Endometrial microvascular endothelial cells (primary cell): ENCODE results near the gene PMEL. TPM values are rescaled to one million over a fixed set of nuclear protein-coding genes. Genes with fewer than 3 reads are reported as not detected.
"Not testable (repeated sequence)": the region's sequence is repeated elsewhere in the genome, so short reads cannot be mapped to it uniquely, and the experiment has no call there.

Experiments used
- in situ Hi-C: cut with HindIII; loops from 2 replicates; pipeline ENCODE4 v1.10.0; 2017; ENCODE audit warnings: low sequenced_read_pairs, low pct_unique_long_range_greater_than_20kb; ENCODE audit errors: inconsistent ontology term
- total RNA-seq: library from RNA; depleted of rRNA; stranded (reverse); fragments of >200 nt; gene quantifications from one replicate; pipeline ENCODE4 v1.2.3, GENCODE V29; 2015; ENCODE audit errors: inconsistent ontology term

PMEL gene
- total RNA-seq, 1 donor from 2014 or later, result not detected

DNA sequence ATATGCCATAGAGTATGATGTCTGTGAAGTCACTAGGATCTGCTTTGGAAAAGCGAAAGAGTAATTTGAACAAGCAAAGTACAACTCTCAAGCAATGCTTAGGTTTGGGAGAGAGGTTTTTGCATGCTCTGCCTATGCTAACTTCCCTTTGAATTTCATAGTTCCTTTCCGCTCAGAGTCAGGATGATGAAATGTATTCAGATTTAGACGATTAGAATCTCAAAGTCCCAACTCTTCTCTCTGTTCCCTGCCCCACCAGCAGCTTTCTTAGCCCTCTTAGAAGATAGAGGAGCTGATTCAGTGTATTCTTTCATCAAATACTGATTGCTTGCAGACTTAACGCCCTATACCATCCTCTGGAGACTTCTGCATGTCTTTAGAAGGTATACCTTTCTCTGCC is 19.5 kb upstream of the PMEL start:
- in situ Hi-C loops, result no loop called here

DNA sequence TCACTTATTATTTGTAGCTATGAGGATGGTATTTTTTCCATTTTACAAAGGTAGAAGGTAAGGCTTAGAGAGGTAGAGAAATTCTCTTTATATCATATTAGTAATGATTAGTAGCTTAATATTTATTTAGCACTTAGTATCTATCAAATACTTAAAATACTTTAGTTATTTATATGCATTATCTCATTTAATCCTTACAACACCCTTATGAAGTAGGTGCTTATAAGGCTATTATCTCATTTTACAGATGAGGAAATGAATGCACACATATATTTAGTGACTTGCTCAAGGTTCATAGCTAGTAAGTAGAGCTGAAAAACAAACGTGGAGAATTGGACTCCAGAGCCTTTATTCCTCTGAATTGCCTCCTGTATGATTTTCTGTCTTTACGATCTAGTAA is 19.0 kb upstream of the PMEL start:
- in situ Hi-C loops, result no loop called here

DNA sequence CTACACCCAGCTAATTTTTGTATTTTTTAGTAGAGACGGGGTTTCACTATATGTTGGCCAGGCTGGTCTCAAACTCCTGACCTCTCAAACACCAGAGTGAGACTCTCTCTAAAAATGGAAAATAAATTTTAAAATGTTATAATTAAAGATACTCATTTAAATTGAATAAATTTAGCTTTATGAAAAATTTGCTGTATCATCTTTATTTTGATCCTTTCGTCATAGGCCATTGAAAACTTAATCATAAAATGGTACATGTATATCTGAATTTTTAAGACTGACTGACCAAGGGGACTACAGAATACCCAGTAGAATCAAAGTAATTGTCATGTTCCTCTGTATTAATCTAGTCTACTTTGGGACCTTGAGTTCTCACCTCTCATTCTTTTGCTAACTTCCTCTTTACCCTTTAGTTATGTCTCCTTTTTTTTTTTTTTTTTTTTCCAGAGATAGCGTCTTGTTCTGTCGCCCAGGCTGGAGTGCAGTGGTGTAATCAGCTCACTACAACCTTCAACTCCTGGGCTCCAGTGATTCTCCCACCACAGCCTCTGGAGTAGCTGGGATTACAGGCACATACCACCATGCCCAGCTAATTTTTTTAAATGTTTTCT is 17.5 kb upstream of the PMEL start:
- in situ Hi-C loops, result no loop called here

DNA sequence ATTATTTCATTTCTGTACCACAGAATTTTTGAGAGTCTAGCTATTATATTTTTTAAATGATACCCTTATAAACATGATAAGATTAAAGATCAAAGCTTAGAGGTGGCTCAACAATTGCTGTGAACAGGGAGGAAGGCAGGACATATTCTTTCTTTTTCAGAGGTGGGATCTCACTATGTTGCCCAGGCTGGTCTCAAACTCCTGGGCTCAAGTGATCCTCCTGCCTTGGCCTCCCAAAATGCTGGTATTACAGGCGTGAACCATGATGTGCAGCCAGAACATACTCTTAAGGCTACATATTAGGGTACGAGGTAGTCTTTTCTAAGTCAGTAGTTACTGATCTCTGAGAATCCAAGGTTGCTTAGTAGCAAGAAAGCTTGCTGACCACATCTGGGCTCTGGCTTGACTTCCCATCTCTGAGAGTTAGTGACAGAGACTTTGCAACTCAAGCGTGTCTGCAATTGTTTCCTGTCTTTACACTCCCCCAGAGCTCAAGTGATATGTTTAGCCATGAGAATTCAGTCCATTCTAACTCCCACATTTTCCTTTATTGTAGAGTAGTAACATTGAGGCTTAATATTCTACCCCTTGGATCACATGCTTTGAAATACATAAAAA is 16.6 kb upstream of the PMEL start:
- in situ Hi-C loops, result no loop called here

DNA sequence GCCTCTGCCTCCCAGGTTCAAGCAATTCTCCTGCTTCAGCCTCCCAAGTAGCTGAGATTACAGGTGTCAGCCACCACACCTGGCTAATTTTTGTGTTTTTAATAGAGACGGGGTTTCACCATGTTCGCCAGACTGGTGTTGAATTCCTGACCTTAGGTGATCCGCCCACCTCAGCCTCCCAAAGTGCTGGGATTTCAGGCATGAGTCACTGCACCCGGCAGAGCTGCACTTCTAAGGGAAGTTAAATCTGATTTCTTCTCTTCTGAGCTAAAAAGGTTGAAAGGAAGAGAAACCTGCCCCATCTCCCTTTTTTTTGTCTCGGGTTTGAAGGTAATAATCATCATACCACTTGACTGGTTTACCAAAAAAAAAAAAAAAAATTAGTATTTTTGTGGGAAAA is 16.0 kb upstream of the PMEL start:
- in situ Hi-C loops, result not testable (repeated sequence)

DNA sequence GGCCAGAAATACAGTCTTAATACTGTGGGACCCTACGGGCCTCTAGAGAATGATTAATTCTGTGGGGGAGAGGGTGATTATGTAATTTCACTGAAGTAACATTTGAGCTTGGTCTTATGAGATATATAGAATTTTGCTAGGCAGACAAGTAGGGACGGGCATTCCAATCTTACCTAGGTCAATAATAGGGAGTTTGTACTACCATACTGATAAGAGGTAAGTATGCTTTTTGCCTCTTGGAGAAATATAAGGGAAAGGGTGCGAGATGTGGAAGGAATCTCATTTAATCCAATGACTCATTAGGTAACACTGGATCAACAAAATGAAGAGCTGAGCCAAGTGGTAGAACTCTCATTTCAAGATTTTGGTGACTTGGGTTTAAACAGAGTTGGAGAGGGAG is 13.2 kb upstream of the PMEL start:
- in situ Hi-C loops, result no loop called here

DNA sequence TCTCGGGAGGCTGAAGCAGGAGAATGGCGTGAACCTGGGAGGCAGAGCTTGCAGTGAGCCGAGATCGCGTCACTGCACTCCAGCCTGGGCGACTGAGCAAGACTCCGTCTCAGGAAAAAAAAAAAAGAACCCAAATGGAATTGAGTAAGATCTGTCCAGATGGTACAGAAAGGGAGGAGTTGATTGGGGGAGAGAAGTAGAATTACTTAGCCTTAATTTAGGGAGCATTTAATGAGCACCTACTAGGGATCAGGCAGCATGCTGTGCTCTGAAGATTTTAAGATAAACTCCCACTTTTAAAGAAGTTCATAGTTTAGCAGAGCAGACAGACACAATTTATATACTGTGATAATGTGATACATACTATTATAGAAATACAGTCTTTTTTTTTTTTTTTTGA is 12.6 kb upstream of the PMEL start:
- in situ Hi-C loops, result no loop called here

DNA sequence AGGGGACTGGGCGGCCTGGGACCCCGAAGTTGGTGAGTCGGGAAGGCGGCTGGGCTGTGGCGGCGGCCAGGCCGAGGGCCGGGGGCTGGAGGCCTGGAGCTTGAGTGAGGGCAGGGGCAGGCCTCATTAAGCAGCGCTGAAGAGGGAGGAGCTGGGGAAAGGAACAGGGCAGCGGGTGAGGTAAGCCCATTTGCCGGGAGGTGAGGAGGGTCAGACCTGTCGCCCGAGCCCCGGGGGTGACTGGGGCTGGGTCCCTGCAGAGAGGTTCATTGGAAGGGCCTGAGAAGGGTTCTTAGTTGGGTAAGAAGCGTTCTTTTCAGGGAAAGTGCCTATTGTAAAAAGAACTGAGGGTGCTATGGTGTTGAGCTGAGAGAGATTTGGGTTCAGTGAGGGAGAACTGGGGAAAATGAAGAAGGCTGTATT is 8.5 kb upstream of the PMEL start:
- in situ Hi-C loops, result no loop called here

DNA sequence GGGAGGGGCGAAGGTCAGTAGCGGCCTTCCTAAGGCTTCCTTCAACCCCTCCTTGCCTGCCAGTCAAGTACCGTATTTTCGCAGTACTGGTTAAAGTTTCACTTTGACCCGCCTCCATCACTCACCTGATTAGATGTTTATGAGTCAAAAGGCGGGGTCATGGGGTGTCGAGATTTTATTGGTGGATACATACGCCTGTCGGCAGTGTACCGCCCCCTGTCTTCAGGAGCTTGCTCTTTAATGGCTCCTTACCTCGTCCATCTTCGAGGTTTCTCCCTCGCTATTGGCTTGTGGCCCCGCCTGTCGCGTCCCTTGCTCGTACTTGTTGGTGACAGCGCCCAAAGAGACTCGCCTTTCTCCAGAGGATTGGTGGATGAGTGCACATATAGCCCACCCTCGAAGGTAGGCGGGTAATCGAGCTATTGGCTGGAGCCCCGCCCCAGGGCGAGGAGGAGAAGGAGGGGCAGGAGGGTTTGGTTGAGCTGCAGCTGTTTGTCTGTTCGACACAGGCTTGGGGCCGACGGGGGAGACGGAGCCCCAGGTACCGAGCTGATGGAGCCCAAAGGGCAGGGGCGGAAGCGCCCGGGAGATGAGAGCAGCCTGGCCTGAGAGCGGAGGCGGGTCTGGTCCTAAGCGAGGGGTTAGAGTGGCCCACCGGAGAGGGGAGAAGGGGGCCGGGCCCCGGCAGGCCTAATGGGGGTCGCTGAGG is 7.9 kb upstream of the PMEL start, which contains the start of gene RAB5B:
Gene RAB5B (plus strand): TSS at position 480 of the 709 bp plus-strand sequence. CDS start 12,883 bp downstream, outside the sequence.
- in situ Hi-C loops, result no loop called here

DNA sequence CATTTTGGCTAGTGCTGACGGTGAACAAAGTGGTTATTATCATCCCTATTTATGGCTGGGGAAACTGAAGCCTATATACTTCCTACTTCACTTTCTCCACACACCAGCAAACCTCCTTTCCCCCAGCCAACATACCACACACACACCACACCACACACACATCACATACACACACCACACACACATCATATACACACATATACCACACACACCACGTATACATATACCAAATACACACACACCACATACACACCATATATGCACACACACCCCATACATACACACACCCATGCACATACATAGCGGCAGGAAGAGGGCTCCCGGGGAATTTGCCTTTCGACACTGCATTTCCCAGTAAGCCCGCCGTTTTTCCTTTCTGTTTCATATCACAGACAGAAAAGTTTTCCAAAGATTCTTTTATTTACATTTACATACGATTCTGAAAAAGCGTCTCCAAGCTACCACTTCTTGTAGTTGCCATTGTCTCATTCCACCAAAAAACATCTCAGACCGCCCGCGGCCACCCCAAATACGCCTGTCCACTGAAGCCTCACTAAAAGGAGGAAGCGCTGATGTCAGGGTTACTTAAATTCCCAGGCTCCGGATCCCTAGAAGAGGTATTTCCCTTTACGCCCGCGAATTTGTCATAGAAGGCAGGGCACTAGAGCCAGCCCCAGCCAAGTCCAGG is 7.2 kb upstream of the PMEL start:
- in situ Hi-C loops, result no loop called here

DNA sequence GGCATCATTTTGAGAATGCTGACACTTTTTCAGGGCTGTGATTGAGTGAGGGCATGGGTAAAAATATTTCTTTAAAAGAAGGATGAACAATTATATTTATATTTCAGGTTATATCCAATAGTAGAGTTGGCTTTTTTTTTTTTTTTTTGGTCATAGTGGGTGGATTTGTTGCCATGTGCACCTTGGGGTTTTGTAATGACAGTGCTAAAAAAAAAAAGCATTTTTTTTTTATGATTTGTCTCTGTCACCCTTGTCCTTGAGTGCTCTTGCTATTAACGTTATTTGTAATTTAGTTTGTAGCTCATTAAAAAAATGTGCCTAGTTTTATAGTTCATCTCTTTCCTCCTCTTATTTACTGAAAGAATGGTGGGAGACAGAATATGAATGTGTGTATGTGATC is 6.6 kb upstream of the PMEL start:
- in situ Hi-C loops, result no loop called here

DNA sequence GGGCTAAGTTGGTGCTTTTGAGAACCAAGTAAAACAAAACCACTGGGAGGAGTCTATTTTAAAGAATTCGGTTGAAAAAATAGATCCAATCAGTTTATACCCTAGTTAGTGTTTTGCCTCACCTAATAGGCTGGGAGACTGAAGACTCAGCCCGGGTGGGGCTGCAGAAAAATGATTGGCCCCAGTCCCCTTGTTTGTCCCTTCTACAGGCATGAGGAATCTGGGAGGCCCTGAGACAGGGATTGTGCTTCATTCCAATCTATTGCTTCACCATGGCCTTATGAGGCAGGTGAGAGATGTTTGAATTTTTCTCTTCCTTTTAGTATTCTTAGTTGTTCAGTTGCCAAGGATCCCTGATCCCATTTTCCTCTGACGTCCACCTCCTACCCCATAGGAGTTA is 6.2 kb upstream of the PMEL start:
- in situ Hi-C loops, result no loop called here

DNA sequence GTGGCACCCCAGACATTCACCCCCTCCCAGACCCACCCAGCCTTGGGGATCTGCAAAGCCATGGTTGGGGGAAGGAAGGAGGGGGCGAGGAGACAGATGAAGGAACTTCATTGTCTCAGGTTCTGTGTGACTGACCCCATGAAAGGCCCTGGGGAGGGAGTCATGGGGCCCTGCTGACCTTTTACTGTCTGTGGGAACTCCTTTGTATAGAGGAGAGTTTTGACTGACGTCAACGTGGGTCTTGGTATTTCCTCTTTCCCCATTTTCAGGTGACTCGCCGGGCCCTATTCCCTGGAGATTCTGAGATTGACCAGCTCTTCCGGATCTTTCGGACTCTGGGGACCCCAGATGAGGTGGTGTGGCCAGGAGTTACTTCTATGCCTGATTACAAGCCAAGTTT is 4.9 kb upstream of the PMEL start:
- in situ Hi-C loops, result no loop called here

DNA sequence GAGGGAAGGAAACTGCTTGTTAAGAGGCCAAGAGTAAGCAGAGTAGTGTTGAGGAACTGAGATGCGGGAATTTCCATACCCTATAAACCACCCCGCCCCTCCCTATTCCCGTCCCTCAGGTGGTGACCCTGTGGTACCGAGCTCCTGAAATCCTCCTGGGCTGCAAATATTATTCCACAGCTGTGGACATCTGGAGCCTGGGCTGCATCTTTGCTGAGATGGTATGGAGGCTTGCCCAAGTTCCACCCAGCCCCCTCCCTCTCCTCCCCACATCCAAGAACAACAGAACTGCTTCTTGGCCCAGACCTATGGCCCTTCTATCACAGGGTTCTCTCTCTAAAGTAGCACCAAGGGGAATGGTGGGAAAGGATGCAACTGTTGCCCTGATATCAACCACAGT is 3.5 kb upstream of the PMEL start:
- in situ Hi-C loops, result no loop called here

DNA sequence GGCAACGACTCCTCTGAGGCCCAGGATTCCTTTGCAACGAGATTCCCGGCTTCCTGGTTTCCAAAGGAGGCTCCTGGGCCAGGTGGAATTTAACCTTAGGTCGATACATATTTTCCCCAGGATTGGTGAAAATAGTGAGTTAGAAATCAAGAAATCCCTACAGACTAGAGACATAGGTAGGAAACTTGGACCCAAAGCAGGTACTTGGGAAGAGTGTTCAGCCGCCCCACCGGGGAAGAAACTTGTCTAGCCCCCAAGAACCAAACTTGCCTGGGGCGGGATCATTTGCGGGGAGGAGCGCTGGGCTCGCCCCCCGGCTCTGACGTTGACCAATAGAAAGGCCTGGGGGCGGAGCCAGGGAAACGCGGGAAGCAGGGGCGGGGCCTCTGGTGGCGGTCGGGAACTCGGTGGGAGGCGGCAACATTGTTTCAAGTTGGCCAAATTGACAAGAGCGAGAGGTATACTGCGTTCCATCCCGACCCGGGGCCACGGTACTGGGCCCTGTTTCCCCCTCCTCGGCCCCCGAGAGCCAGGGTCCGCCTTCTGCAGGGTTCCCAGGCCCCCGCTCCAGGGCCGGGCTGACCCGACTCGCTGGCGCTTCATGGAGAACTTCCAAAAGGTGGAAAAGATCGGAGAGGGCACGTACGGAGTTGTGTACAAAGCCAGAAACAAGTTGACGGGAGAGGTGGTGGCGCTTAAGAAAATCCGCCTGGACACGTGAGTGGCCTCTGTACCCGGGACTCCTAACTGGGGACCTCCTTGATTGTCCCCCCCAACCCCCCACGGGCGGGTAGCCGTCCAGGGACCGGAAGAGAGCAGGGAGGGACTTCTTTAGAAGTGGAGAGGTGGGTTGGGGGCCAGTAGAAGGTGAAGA is 803 bp upstream of the PMEL start, which contains the start of gene CDK2:
Gene CDK2 (plus strand): TSS at position 423 of the 874 bp plus-strand sequence. CDS start 179 bp downstream, at position 602.
- in situ Hi-C loops, result no loop called here

DNA sequence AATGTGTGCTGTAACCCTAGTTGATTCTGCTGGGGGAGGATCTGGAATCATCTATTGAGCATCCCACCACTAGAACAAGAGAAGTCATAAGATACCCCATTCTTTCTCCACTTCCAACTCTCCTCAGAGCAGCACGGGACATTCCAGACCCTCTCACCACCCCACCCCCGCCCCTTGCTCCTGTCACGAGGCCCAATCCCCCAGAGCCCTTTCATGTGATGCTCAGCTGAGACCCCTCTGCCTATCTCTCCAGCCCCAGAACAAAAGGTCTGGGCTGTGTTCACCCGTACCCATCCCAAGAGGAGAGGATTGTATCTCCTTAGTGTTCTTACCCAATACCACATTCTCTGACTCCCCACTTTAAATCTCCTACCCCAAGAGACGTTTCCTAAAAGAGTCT is 602 bp downstream of the PMEL start:
- in situ Hi-C loops, result no loop called here

DNA sequence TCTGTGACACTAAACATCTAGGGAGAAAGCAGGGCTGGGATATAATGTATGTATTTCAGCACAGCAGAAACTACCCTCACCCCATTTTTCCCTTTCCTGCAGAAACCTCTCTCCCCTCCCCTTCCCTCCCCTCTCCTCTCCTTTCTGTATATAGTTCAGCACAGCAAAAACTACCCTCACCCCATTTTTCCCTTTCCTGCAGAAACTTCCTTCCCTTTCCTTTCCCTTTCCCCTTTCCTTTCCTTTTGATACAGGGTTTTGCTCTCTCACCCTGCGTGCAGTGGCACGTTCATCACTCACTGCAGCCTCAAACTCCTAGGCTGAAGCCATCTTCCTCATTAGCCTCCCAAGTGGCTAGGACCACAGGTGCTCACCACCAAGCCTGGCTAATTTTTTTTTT is 2.1 kb downstream of the PMEL start:
- in situ Hi-C loops, result no loop called here

DNA sequence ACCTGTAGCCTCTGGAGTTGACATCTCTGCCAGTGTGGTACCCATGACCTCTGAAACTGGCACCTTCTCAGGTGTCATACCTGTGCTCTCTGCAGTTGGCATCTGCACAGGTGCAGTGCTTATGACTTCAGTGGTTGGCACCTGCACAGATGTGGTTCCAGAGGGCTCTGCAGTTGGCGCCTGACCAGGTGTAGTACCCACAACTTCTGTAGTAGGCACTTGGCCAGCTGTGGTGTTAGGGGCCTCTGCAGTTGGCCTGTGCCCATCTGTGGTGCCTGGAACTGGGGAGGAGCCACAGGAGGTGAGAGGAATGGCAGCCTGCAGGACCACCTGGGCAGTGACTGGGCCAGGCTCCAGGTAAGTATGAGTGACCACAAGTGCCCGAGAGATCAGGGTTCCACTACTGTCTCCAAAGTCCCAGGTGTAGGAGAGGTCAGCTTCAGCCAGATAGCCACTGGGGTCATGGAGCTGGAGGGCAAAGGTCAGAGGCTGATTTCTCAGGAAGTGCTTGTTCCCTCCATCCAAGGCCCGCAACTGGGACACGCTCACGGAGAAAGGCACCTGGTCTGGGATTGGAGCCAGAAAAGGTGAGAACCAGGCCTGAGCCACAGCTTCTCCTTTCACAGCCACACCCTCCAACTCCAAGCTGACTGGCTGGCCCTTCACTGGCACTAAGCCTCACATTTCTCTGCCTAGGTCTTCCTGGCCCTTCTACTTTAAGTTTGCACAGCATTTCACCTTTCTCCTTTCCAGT is 8.6 kb downstream of the PMEL start:
- in situ Hi-C loops, result no loop called here
